Cardiac fibroblast (primary cell): ENCODE data around the gene THSD7B.

Experiments
- DNase-seq, 2 donors: peaks; one replicate each; pipeline versions ENCODE4 v3.0.0 to v3.0.0-alpha.2; 2010; ENCODE audit warnings: low read depth in 2 of 2
- H3K4me3 ChIP-seq, 2 donors: replicated peaks in 1 of 2; 1 replicate in 1 of 2; 2 replicates in 1 of 2; pipeline ENCODE4 v1.5.1; 2011; ENCODE audit warnings: low read depth in 2 of 2, low read length in 2 of 2, mild to moderate bottlenecking in 2 of 2, moderate library complexity in 1 of 2
- CTCF ChIP-seq: IDR thresholded peaks from one replicate; pipeline ENCODE4 v1.5.1; 2011; ENCODE audit warnings: low read depth, mild to moderate bottlenecking, low read length, inconsistent platforms

The THSD7B gene

GRCh38 chr2:137009953-137010352 is 244.6 kb downstream of the THSD7B start:
- H3K4me3 ChIP-seq, result no peak overlapping the region
- TF ChIP-seq CTCF, result no peak
- DNase-seq, result no peak

GRCh38 chr2:137020452-137021196 is 255.3 kb downstream of the THSD7B start:
- no peak for TF ChIP-seq CTCF
- H3K4me3 ChIP-seq, result no peak overlapping the region

GRCh38 chr2:137021763-137022162 is 256.4 kb downstream of the THSD7B start:
- H3K4me3 ChIP-seq, result no peak overlapping the region
- DNase-seq, result no peak
- TF ChIP-seq CTCF, result no peak

More at GRCh38 chr2:137020452-137021196, 255.3 kb downstream of the THSD7B start:
- DNase-seq, result no peak

- TF ChIP-seq CTCF, result no peak
- no peak for DNase-seq
- no peak overlapping the region for H3K4me3 ChIP-seq
Observed at GRCh38 chr2:137023205-137023604, 257.9 kb downstream of the THSD7B start.

GRCh38 chr2:137031731-137032130 is 266.4 kb downstream of the THSD7B start:
- DNase-seq, result no peak
- no peak overlapping the region for H3K4me3 ChIP-seq
- no peak for TF ChIP-seq CTCF

GRCh38 chr2:137036619-137037018 is 271.3 kb downstream of the THSD7B start:
- DNase-seq, result no peak
- no peak for TF ChIP-seq CTCF
- no peak overlapping the region for H3K4me3 ChIP-seq
